ENCODE results near the gene DBNDD2. TPM values are rescaled to one million over a fixed set of nuclear protein-coding genes. Genes with fewer than 3 reads are reported as not detected.

DBNDD2 gene
- total and polyA plus RNA-seq, 10 donors: 15.8 to 38.5 (median 29.2) TPM

GRCh38 chr20:45427236-45428149 is 19.4 kb downstream of the DBNDD2 start:
- TF ChIP-seq POLR2AphosphoS5 (IDR thresholded peaks at IDR 0.05): no peak
- TF ChIP-seq CTCF (IDR thresholded peaks at IDR 0.05 in 8 of 11, conservative IDR thresholded peaks at IDR 0.05 in 3 of 11): no peak
- TF ChIP-seq POLR2A (IDR thresholded peaks at IDR 0.05): no peak
- no peak for DNase-seq
- intact Hi-C loops (cut with DNase I; ENCODE audit: low total_unique reads): no loop called here
- no peak overlapping the region for H3K4me3 ChIP-seq
- H3K9me3 ChIP-seq: no peaks in the 10 kb centered on the region
- H3K4me1 ChIP-seq: peaks cover 0 to 9% (median 7%) of the 10 kb centered on the region in 6 donors
- peaks cover 3 to 59% (median 46%) of the 10 kb centered on the region in 6 donors for H3K36me3 ChIP-seq
- WGBS, 5 donors: 83 to 91% (median 84%) methylated on average over 12 to 14 of the region's 14 CpGs
- H3K27me3 ChIP-seq (replicated peaks in 1 of 7): no peaks in the 10 kb centered on the region
- H3K27ac ChIP-seq: no peak overlapping the region

DNA sequence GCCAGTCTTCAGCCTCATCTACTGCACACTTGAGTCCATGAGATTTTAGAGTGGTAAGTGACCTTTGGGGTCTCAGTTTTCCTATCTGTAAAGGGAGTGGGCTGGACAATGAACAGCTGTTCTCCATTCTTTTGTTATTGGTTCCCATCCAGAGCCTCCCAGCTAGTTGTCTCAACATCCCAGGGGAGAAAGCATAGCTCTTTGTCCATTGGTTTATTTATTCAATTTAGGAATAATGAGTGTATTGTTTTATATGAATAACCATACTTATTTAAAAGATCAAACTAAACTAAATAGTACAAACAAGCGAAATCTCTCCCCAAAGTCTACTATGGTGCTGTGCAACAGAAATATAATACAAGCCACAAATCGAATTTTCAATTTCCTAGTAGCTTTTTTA is 21.5 kb downstream of the DBNDD2 start:
- no peak for TF ChIP-seq POLR2AphosphoS5 (IDR thresholded peaks at IDR 0.05)
- TF ChIP-seq POLR2A (IDR thresholded peaks at IDR 0.05): no peak
- no peak for TF ChIP-seq CTCF (IDR thresholded peaks at IDR 0.05 in 8 of 11, conservative IDR thresholded peaks at IDR 0.05 in 3 of 11)
- intact Hi-C loops (cut with DNase I; ENCODE audit: low total_unique reads): no loop called here
- 80 to 89% (median 85%) methylated on average over 2 of the region's 2 CpGs for WGBS, 5 donors

DNA sequence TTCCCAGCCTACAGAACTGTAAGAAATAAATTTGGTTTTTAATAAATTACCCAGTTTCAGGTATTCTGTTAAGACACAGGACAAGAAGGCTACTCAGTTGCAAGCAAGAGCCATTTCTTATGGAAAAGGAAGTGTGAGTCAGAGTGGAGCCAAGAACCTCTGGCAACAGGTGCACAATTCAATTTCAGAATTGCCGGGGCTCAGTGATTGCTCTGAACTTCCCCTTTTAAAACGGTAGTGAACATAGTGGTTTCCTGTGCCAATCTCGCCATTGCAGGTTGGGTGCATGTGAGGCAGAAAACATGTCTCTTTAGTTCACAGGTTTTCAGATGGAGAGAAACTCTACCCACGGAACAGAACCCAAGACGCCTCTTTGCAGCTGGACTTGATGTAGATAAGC is 24.2 kb downstream of the DBNDD2 start:
- Histone ChIP-seq H3K27ac (peak overlapping the region in 3 of 8 donors; percentile 50 to 61 (median 55)), H3K4me3 (no peak overlapping the region), H3K27me3 (replicated peaks in 1 of 7) (no peaks in the 10 kb centered on the region), H3K4me1 (peaks cover 0 to 35% (median 26%) of the 10 kb centered on the region in 6 donors), H3K36me3 (peaks cover 0 to 13% (median 5%) of the 10 kb centered on the region in 6 donors), H3K9me3 (no peaks in the 10 kb centered on the region)
- no peak for DNase-seq
- 23 to 39% (median 30%) methylated on average over 5 of the region's 5 CpGs for WGBS, 5 donors
- intact Hi-C loops (cut with DNase I; ENCODE audit: low total_unique reads): no loop called here
- TF ChIP-seq POLR2AphosphoS5 (IDR thresholded peaks at IDR 0.05) (peak in 1 of 3 donors; percentile 29), POLR2A (IDR thresholded peaks at IDR 0.05) (no peak)

More for the DNA sequence above, 21.5 kb downstream of the DBNDD2 start:
- H3K27me3 ChIP-seq (replicated peaks in 1 of 7): no peaks in the 10 kb centered on the region
- no peak overlapping the region for H3K4me3 ChIP-seq
- H3K9me3 ChIP-seq: no peaks in the 10 kb centered on the region
- peaks cover 0 to 19% (median 14%) of the 10 kb centered on the region in 6 donors for H3K4me1 ChIP-seq
- H3K27ac ChIP-seq: no peak overlapping the region
- peaks cover under 1 to 37% (median 26%) of the 10 kb centered on the region in 6 donors for H3K36me3 ChIP-seq
- DNase-seq: no peak

DNA sequence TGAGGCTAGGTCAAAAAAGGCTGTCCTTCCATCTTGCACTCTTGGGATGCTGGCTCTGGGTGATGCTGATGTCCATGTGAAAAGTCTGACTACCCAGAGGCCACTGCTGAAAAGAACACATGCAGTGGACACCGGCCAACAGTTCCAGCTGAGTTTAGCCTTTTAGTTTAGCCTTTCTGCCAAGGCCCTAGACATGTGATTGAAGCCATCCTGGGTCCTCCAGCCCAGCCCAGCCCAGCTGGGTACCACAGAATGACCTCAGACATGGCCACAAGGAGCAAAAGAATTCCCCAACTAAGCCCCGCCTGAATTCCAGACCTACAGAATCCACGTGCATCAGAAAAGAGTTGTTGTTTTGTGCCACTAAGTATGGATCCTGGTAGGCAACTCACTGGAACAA is 25.2 kb downstream of the DBNDD2 start:
- DNase-seq: no peak
- Histone ChIP-seq H3K27ac (peak overlapping the region in 3 of 8 donors; percentile 25 to 55 (median 50)), H3K36me3 (peaks cover 0 to 10% (median 0%) of the 10 kb centered on the region in 6 donors), H3K27me3 (replicated peaks in 1 of 7) (no peaks in the 10 kb centered on the region), H3K4me1 (peaks cover 0 to 37% (median 27%) of the 10 kb centered on the region in 6 donors), H3K4me3 (no peak overlapping the region), H3K9me3 (no peaks in the 10 kb centered on the region)
- no peak for TF ChIP-seq POLR2AphosphoS5 (IDR thresholded peaks at IDR 0.05)
- TF ChIP-seq CTCF (IDR thresholded peaks at IDR 0.05 in 8 of 11, conservative IDR thresholded peaks at IDR 0.05 in 3 of 11): no peak
- TF ChIP-seq POLR2A (IDR thresholded peaks at IDR 0.05): no peak
- WGBS, 5 donors: 73 to 90% (median 79%) methylated on average over 3 of the region's 3 CpGs
- intact Hi-C loops (cut with DNase I; ENCODE audit: low total_unique reads): no loop called here
